ENCODE results near the gene SLC35E1. TPM values are rescaled to one million over a fixed set of nuclear protein-coding genes. Genes with fewer than 3 reads are reported as not detected.

SLC35E1 gene
- total RNA-seq (2021) = 36.3 and 37.9 TPM in 2 replicates
- Bru-seq, nascent RNA = percentile 68 among the genes with signal in this experiment
- BruChase-seq, experiment 1, labeled RNA remaining after a 2-hour chase = percentile 92 among the genes with signal in this experiment
- BruChase-seq, experiment 2, labeled RNA remaining after a 6-hour chase = percentile 98 among the genes with signal in this experiment
- long read RNA-seq, full-length matches to known transcripts = 32 of 48 reads
- long read RNA-seq, partial matches to known transcripts = 2 of 48 reads
- long read RNA-seq, other reads (novel, unspliced or antisense) = 14 of 48 reads

DNA sequence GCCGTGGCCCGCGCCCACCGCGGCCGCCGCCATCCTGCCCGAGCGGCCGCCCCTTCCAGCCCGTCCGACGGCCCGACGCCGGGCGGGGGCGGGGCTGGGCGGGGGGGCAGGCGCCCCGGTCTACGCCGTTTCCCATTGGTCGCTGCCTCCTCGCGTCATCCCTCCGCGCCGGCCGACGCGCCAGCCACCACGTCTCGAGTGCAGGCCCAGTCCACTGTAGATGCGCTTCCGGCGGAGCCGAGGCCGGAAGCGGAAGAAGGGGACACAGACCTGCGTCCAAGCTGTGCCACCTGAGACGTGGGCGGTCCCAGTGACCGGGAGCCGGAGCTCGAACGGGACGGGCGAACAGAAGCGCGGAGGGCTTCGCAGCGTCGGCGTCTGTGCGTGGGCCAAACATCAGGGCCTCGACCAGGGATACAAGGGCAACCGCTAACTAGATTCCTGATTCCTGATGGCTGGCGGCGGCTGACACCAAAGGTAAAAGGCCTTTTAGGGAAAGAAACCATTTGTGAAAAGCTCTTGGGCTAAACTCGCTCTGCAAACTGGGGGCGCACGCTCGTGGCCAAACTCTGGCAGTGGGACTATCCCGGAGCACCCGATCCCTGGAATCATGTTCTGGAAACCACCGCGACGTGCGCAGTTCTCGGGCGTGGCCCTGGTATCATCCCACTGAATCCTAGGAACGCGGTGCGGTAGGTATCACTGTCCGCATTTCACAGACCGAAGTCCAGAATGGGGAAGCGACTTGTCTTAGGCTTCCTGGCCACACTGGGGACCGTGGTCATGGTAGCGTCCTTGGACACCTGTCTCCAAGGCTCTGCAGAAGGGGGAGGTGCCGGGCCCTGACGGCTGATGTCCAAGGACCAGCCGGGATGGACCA, at the start of gene SLC35E1:
TSS of gene SLC35E1 (minus strand) at position 84 of the 880 bp plus-strand sequence. CDS start at position 33, 51 bp downstream.
- Histone ChIP-seq H3K27ac (ENCODE audit: low read depth, low read length, poor library complexity, severe bottlenecking) (peak within 1 kb of the TSS; percentile 71), H3K4me1 (ENCODE audit: insufficient read depth, low read length, poor library complexity, severe bottlenecking) (peaks cover 10% of the 10 kb centered on the region), H3K36me3 (ENCODE audit: insufficient read depth, low read length, poor library complexity, severe bottlenecking) (peaks cover 39% of the 10 kb centered on the region), H3K9me3 (ENCODE audit: low read depth, low read length, poor library complexity, severe bottlenecking) (no peaks in the 10 kb centered on the region), H3K27me3 (replicated peaks; ENCODE audit: insufficient read depth, low read depth, low read length, poor library complexity) (no peaks in the 10 kb centered on the region), H3K4me3 (ENCODE audit: low read depth, low read length, poor library complexity, severe bottlenecking) (peak within 1 kb of the TSS; percentile 86)
- intact Hi-C loops (cut with micrococcal nuclease; ENCODE audit: unreplicated experiment) = loop anchor here (5.0 kb wide), 1 partner anchor 55 kb away; the partner anchor contains the start of gene MED26
- TSS peak; percentile 74 for BruUV-seq (replicated peaks)
- CTCF ChIA-PET = no interaction called here
- POLR2A ChIA-PET (ENCODE audit: low non-redundant PET) = no interaction called here
- TF ChIP-seq EZH2 (IDR thresholded peaks at IDR 0.05; ENCODE audit: borderline replicate concordance, low read depth, low read length, poor library complexity, severe bottlenecking) = no peak
- DNase-seq (ENCODE audit: low spot score) = peak; percentile 97

DNA sequence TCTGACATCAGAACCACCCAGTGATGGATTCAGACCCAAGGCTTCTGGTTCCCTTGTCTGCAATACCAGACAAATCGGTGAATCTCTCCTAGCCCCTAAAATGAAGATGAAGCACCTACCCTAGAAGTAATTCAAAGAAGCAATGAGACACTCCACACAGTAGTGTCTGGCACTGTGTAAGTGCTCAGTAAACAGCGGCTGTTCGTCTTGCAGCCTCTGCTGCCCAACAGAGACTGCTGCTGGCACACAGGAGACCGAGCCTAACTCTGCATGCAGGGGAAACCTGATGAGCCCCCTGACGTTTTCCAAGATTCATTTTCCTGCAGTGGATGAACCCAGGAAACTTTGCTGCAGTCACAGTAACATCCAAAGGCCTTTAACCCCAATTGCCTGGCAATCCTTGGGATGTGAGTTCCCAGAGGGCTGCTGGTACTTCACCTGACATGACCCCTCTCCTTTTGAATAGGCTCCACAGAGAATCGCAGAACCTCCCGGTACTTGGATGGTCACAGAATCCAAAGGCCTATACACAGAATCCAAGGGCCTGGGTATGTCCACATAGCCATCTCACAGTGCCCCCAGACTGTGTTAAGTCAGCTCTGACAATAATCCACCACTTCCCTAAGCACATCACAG, 49.1 kb upstream of the SLC35E1 start:
- BruUV-seq (replicated peaks) = no TSS peak
- Histone ChIP-seq H3K4me1 (ENCODE audit: insufficient read depth, low read length, poor library complexity, severe bottlenecking) (peaks cover 6% of the 10 kb centered on the region), H3K9me3 (ENCODE audit: low read depth, low read length, poor library complexity, severe bottlenecking) (no peaks in the 10 kb centered on the region), H3K27ac (ENCODE audit: low read depth, low read length, poor library complexity, severe bottlenecking) (no peak overlapping the region), H3K27me3 (replicated peaks; ENCODE audit: insufficient read depth, low read depth, low read length, poor library complexity) (no peaks in the 10 kb centered on the region), H3K4me3 (ENCODE audit: low read depth, low read length, poor library complexity, severe bottlenecking) (no peak overlapping the region), H3K36me3 (ENCODE audit: insufficient read depth, low read length, poor library complexity, severe bottlenecking) (no peaks in the 10 kb centered on the region)
- no peak for DNase-seq (ENCODE audit: low spot score)
- CTCF ChIA-PET = no interaction called here
- POLR2A ChIA-PET (ENCODE audit: low non-redundant PET) = no interaction called here
- intact Hi-C loops (cut with micrococcal nuclease; ENCODE audit: unreplicated experiment) = no loop called here
- TF ChIP-seq, protein P1, sequence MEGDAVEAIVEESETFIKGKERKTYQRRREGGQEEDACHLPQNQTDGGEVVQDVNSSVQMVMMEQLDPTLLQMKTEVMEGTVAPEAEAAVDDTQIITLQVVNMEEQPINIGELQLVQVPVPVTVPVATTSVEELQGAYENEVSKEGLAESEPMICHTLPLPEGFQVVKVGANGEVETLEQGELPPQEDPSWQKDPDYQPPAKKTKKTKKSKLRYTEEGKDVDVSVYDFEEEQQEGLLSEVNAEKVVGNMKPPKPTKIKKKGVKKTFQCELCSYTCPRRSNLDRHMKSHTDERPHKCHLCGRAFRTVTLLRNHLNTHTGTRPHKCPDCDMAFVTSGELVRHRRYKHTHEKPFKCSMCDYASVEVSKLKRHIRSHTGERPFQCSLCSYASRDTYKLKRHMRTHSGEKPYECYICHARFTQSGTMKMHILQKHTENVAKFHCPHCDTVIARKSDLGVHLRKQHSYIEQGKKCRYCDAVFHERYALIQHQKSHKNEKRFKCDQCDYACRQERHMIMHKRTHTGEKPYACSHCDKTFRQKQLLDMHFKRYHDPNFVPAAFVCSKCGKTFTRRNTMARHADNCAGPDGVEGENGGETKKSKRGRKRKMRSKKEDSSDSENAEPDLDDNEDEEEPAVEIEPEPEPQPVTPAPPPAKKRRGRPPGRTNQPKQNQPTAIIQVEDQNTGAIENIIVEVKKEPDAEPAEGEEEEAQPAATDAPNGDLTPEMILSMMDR (conservative IDR thresholded peaks at IDR 0.05; ENCODE audit: low read depth, low read length) = no peak
- TF ChIP-seq EZH2 (IDR thresholded peaks at IDR 0.05; ENCODE audit: borderline replicate concordance, low read depth, low read length, poor library complexity, severe bottlenecking) = no peak

DNA sequence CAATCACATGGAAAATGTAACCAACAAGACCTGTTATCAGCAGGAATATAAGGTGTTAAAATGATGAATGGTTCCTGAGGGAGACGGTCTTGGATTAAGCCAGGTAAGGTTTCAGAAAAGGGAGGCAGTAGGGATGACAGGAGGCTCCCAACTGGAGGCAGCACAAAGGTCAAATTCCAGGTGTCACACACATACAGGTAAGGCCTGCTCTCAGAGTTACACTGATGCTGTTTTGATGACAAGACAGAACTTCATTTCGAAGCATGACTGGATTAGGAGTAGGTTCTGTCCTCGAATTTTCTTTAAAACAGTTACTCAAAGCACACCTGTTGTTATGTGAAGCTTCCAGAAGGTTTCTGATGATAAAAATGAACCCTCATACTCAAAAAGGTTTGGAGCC, 48.4 kb upstream of the SLC35E1 start:
- no peaks in the 10 kb centered on the region for H3K4me1 ChIP-seq (ENCODE audit: insufficient read depth, low read length, poor library complexity, severe bottlenecking)
- CTCF ChIA-PET = no interaction called here
- no peak for TF ChIP-seq EZH2 (IDR thresholded peaks at IDR 0.05; ENCODE audit: borderline replicate concordance, low read depth, low read length, poor library complexity, severe bottlenecking)
- TF ChIP-seq, protein P1 (conservative IDR thresholded peaks at IDR 0.05; ENCODE audit: low read depth, low read length) = no peak
- H3K36me3 ChIP-seq (ENCODE audit: insufficient read depth, low read length, poor library complexity, severe bottlenecking) = no peaks in the 10 kb centered on the region
- no peak overlapping the region for H3K27ac ChIP-seq (ENCODE audit: low read depth, low read length, poor library complexity, severe bottlenecking)
- POLR2A ChIA-PET (ENCODE audit: low non-redundant PET) = no interaction called here
- no peak for DNase-seq (ENCODE audit: low spot score)
- H3K9me3 ChIP-seq (ENCODE audit: low read depth, low read length, poor library complexity, severe bottlenecking) = no peaks in the 10 kb centered on the region
- BruUV-seq (replicated peaks) = no TSS peak
- no peak overlapping the region for H3K4me3 ChIP-seq (ENCODE audit: low read depth, low read length, poor library complexity, severe bottlenecking)
- intact Hi-C loops (cut with micrococcal nuclease; ENCODE audit: unreplicated experiment) = no loop called here
- no peaks in the 10 kb centered on the region for H3K27me3 ChIP-seq (replicated peaks; ENCODE audit: insufficient read depth, low read depth, low read length, poor library complexity)
